ENCODE data around the gene PTPRT. TPM values are rescaled to one million over a fixed set of nuclear protein-coding genes. Genes with fewer than 3 reads are reported as not detected.

Gene PTPRT
- total RNA-seq, 1 experiment from 2014 or later: not detected

DNA sequence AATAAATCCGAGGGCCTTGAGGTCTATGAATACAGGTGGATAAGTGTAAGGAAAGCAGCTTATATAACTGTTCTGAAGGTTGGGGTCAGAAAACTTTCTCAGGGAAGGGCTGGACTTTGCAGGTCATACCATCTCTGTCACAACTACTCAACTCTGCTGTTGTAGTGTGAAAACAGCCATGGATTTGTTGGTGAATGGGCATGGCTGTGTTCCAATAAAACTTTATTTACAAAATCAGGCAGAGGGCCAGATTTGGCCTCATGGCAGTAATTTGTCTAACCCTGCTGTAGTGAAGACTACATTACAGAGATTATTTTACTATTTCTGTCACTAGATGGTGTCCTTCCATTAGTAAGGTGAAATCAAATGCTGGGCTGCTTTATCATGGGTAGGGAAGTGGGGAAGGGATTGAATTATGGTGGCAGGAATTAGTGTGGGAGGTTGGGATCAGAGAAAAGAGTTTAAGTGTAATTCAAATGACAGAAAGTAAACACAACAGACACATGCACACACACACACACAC, 1161.9 kb downstream of the PTPRT start:
- ChIA-PET POLR2A (no interaction called here), CTCF (no interaction called here)
- H3K27me3 ChIP-seq (ENCODE audit: control insufficient read depth, insufficient read depth, low read length): no peaks in the 10 kb centered on the region
- H3K9me3 ChIP-seq (ENCODE audit: control insufficient read depth, insufficient read depth, low read depth, low read length): no peaks in the 10 kb centered on the region
- in situ Hi-C loops (cut with HindIII; ENCODE audit: low pct_unique_long_range_greater_than_20kb, low sequenced_read_pairs) (no loop called here), intact Hi-C loops (cut with micrococcal nuclease; ENCODE audit: unreplicated experiment) (no loop called here)
- H3K27ac ChIP-seq (ENCODE audit: low read length): no peak overlapping the region
- ATAC-seq: no peak
- TF ChIP-seq POLR2AphosphoS5 (IDR thresholded peaks at IDR 0.05; ENCODE audit: low read depth, low read length) (no peak), CTCF (IDR thresholded peaks at IDR 0.05) (peak; percentile 20; the same call in 1 of the 2 replicates)
- H3K4me3 ChIP-seq (ENCODE audit: low read depth in 2 of 2, low read length in 2 of 2): no peak overlapping the region
- BruUV-seq (replicated peaks): no TSS peak
- H3K36me3 ChIP-seq (ENCODE audit: control insufficient read depth, insufficient read depth, low read length): no peaks in the 10 kb centered on the region
- no peak for DNase-seq (ENCODE audit: low read depth, low spot score)
- no peaks in the 10 kb centered on the region for H3K4me1 ChIP-seq (ENCODE audit: control insufficient read depth, insufficient read depth, low read length)

- in situ Hi-C loops (cut with HindIII; ENCODE audit: low pct_unique_long_range_greater_than_20kb, low sequenced_read_pairs) (no loop called here), intact Hi-C loops (cut with micrococcal nuclease; ENCODE audit: unreplicated experiment) (no loop called here)
- Histone ChIP-seq H3K4me3 (ENCODE audit: low read depth in 2 of 2, low read length in 2 of 2) (no peak overlapping the region), H3K9me3 (ENCODE audit: control insufficient read depth, insufficient read depth, low read depth, low read length) (no peaks in the 10 kb centered on the region), H3K36me3 (ENCODE audit: control insufficient read depth, insufficient read depth, low read length) (no peaks in the 10 kb centered on the region), H3K27ac (ENCODE audit: low read length) (no peak overlapping the region), H3K4me1 (ENCODE audit: control insufficient read depth, insufficient read depth, low read length) (no peaks in the 10 kb centered on the region), H3K27me3 (ENCODE audit: control insufficient read depth, insufficient read depth, low read length) (no peaks in the 10 kb centered on the region)
- POLR2A ChIA-PET: no interaction called here
- no peak for TF ChIP-seq TCF7L2 (IDR thresholded peaks at IDR 0.05; ENCODE audit: low read depth, low read length)
- ATAC-seq (no peak), DNase-seq (ENCODE audit: low read depth, low spot score) (no peak)
- no TSS peak for BruUV-seq (replicated peaks)
- CTCF ChIA-PET: no interaction called here
These were observed 1163.1 kb downstream of the PTPRT start for GRCh38 chr20:42026599-42026998.

DNA sequence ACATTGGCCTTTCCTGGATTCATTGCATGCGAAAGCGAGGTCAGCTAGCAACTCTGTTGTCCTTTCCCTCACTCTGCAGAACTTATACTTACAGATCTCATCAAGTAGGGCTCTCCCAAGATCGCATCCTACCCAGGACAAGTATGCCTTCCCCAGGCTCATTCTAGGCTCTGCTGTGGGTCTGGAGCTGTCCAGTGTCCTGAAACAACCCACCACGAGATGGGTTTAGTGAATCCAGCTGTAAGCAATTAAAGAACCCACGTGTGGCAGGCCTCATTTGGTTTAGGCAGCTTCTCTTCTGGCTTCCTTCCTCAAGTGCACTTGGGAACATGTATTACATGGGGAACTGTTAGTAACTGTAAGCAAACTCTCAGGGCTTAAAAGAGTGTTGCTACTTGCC, 1165.1 kb downstream of the PTPRT start:
- H3K4me3 ChIP-seq (ENCODE audit: low read depth in 2 of 2, low read length in 2 of 2): no peak overlapping the region
- no peaks in the 10 kb centered on the region for H3K27me3 ChIP-seq (ENCODE audit: control insufficient read depth, insufficient read depth, low read length)
- DNase-seq (ENCODE audit: low read depth, low spot score): no peak
- POLR2A ChIA-PET: no interaction called here
- H3K9me3 ChIP-seq (ENCODE audit: control insufficient read depth, insufficient read depth, low read depth, low read length): no peaks in the 10 kb centered on the region
- no peak overlapping the region for H3K27ac ChIP-seq (ENCODE audit: low read length)
- ATAC-seq: no peak
- in situ Hi-C loops (cut with HindIII; ENCODE audit: low pct_unique_long_range_greater_than_20kb, low sequenced_read_pairs) (no loop called here), intact Hi-C loops (cut with micrococcal nuclease; ENCODE audit: unreplicated experiment) (no loop called here)
- TF ChIP-seq REST (IDR thresholded peaks at IDR 0.05; ENCODE audit: insufficient read depth in 1 of 2, low read depth in 2 of 2, low read length in 1 of 2) (peak; percentile 78 to 80), CTCF (IDR thresholded peaks at IDR 0.05) (no peak)
- H3K4me1 ChIP-seq (ENCODE audit: control insufficient read depth, insufficient read depth, low read length): no peaks in the 10 kb centered on the region
- no peaks in the 10 kb centered on the region for H3K36me3 ChIP-seq (ENCODE audit: control insufficient read depth, insufficient read depth, low read length)
- BruUV-seq (replicated peaks): no TSS peak
- CTCF ChIA-PET: no interaction called here

Data from Panc1 (cell line).